PC-3 (cell line): ENCODE data around the gene TEKT5. TPM values are rescaled to one million over a fixed set of nuclear protein-coding genes. Genes with fewer than 3 reads are reported as not detected.

Experiments
- ATAC-seq: fragments of 200-7000 bp; cut with Tn5 transposase; 2 replicates; pipeline ENCODE4 v1.9.1; 2020; ENCODE audit warnings: mild to moderate bottlenecking, moderate library complexity
- BruUV-seq: library from RNA; stranded (reverse); fragments of 400-500 nt; replicated peaks from 2 replicates; lab custom pipeline; 2021; lab: Mats Ljungman, UMichigan
- CTCF ChIA-PET: fragments of 300-600 bp; sonication (Branson Sonifier 250); formaldehyde crosslinking; loops from one replicate; lab custom pipeline; 2022; ENCODE audit warnings: antibody characterized with exemption; lab: Charles Lee
- POLR2A ChIA-PET: fragments of 300-600 bp; sonication (Branson Sonifier 250); formaldehyde crosslinking; loops from one replicate; lab custom pipeline; 2022; ENCODE audit warnings: antibody characterized with exemption; ENCODE audit not compliant: unreplicated experiment; lab: Charles Lee
- DNase-seq: peaks from one replicate; pipeline ENCODE4 v3.0.0-alpha.2; 2015
- H2AFZ ChIP-seq: fragments of 300-600 bp; sonication (generic); 2 replicates; pipeline ENCODE4 v1.6.0; 2016; ENCODE audit warnings: antibody characterized with exemption, low read length
- H3F3A ChIP-seq: fragments of 300-600 bp; sonication (generic); one replicate; pipeline ENCODE4 v1.6.0; 2017; ENCODE audit warnings: antibody characterized with exemption, low read length, control low read depth, mild to moderate bottlenecking; ENCODE audit not compliant: unreplicated experiment
- H3K27ac ChIP-seq: fragments of 300-600 bp; sonication (generic); 2 replicates; pipeline ENCODE4 v1.5.1; 2016; ENCODE audit warnings: mild to moderate bottlenecking, low read length
- H3K27me3 ChIP-seq: fragments of 300-600 bp; sonication (generic); 2 replicates; pipeline ENCODE4 v1.6.1; 2016; ENCODE audit warnings: low read length, mixed read lengths
- H3K36me3 ChIP-seq: fragments of 300-600 bp; sonication (generic); 2 replicates; pipeline ENCODE4 v1.6.1; 2016; ENCODE audit warnings: low read depth, mixed run types, low read length, mixed read lengths
- H3K4me1 ChIP-seq: fragments of 300-600 bp; sonication (generic); 2 replicates; pipeline ENCODE4 v1.5.1; 2016; ENCODE audit warnings: low read length; ENCODE audit not compliant: insufficient read depth
- H3K4me2 ChIP-seq: fragments of 300-600 bp; sonication (generic); 2 replicates; pipeline ENCODE4 v1.6.0; 2016; ENCODE audit warnings: low read length
- H3K4me3 ChIP-seq: fragments of 300-600 bp; sonication (generic); 2 replicates; pipeline ENCODE4 v1.5.1; 2016; ENCODE audit warnings: mild to moderate bottlenecking, low read length, mixed read lengths
- H3K79me2 ChIP-seq: fragments of 300-600 bp; sonication (generic); 2 replicates; pipeline ENCODE4 v1.6.1; 2017; ENCODE audit warnings: low read length, mixed read lengths
- H3K9ac ChIP-seq: fragments of 300-600 bp; sonication (generic); 2 replicates; pipeline ENCODE4 v1.6.0; 2016; ENCODE audit warnings: mild to moderate bottlenecking, low read length
- H3K9me2 ChIP-seq: fragments of 300-600 bp; sonication (generic); replicated peaks from 2 replicates; pipeline ENCODE4 v1.6.1; 2016; ENCODE audit warnings: mixed run types, low read length, mixed read lengths
- H3K9me3 ChIP-seq: fragments of 300-600 bp; sonication (generic); 2 replicates; pipeline ENCODE4 v1.6.1; 2016; ENCODE audit warnings: low read length, mixed read lengths
- H4K20me1 ChIP-seq: fragments of 300-600 bp; sonication (generic); 2 replicates; pipeline ENCODE4 v1.6.1; 2016; ENCODE audit warnings: low read length, mixed read lengths
- EZH2 ChIP-seq: fragments of 300-600 bp; sonication (generic); IDR thresholded peaks from one replicate; pipeline ENCODE4 v1.6.1; 2017; ENCODE audit warnings: antibody characterized with exemption, mild to moderate bottlenecking, low read length; ENCODE audit not compliant: unreplicated experiment
- EZH2phosphoT487 ChIP-seq: fragments of 300-600 bp; sonication (generic); IDR thresholded peaks from 2 replicates; pipeline ENCODE4 v1.6.1; 2018; ENCODE audit warnings: mild to moderate bottlenecking, antibody characterized with exemption, low read length, borderline replicate concordance
- intact Hi-C: fragments of 100-400 bp; cut with micrococcal nuclease; formaldehyde crosslinking; loops from 2 replicates; pipeline ENCODE4 v1.9.0; 2023
- total RNA-seq: library from RNA; depleted of rRNA; stranded (reverse); fragments of >200 nt; gene quantifications from 2 replicates; pipeline ENCODE4 v1.2.3, GENCODE V29; 2014
- TF ChIP-seq, protein P1 (sequence below): fragments of 300-600 bp; sonication (generic); conservative IDR thresholded peaks from 2 replicates; pipeline ENCODE4 v1.5.1; 2017; ENCODE audit warnings: antibody characterized with exemption, low read depth, mild to moderate bottlenecking, low read length

Gene TEKT5
- total RNA-seq, 1 experiment from 2014 or later, result not detected

DNA sequence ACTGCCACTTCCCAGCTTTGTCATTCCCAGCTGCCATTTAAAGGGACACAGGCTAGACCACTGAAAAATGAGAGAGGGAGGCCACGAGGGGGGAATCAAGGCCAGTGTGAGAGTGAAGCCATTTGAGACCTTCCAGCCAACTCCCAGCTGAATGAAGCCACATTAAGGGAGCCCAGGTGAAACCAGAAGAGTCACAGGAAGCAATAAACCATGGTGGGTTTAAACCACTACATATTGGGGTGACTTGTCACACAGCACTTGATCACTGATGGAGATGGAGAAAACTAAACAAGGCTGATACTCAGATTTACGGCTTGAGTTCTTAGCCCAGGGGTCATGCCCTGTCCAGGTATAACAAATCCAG, 46.1 kb upstream of the TEKT5 start:
- intact Hi-C loops, result loop anchor here (5.0 kb wide), 1 partner anchor 201 kb away; the partner anchor contains the start of genes CLEC16A and DEXI
- DNase-seq, result no peak
- H3K36me3 ChIP-seq, result no peaks in the 10 kb centered on the region
- H4K20me1 ChIP-seq, result no peaks in the 10 kb centered on the region
- no peak overlapping the region for H3K4me3 ChIP-seq
- BruUV-seq, result no TSS peak
- TF ChIP-seq, protein P1, sequence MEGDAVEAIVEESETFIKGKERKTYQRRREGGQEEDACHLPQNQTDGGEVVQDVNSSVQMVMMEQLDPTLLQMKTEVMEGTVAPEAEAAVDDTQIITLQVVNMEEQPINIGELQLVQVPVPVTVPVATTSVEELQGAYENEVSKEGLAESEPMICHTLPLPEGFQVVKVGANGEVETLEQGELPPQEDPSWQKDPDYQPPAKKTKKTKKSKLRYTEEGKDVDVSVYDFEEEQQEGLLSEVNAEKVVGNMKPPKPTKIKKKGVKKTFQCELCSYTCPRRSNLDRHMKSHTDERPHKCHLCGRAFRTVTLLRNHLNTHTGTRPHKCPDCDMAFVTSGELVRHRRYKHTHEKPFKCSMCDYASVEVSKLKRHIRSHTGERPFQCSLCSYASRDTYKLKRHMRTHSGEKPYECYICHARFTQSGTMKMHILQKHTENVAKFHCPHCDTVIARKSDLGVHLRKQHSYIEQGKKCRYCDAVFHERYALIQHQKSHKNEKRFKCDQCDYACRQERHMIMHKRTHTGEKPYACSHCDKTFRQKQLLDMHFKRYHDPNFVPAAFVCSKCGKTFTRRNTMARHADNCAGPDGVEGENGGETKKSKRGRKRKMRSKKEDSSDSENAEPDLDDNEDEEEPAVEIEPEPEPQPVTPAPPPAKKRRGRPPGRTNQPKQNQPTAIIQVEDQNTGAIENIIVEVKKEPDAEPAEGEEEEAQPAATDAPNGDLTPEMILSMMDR, result no peak
- TF ChIP-seq EZH2phosphoT487 (no peak), EZH2 (no peak)
- no peaks in the 10 kb centered on the region for H3K27me3 ChIP-seq
- ChIA-PET CTCF (no interaction called here), POLR2A (no interaction called here)
- H3K4me1 ChIP-seq, result peaks cover 21% of the 10 kb centered on the region
- no peak overlapping the region for H3K27ac ChIP-seq
- H3K4me2 ChIP-seq, result no peak overlapping the region
- H3K79me2 ChIP-seq, result peaks cover 5% of the 10 kb centered on the region; the same call in 1 of the 2 replicates
- no peak overlapping the region for H3K9ac ChIP-seq
- H2AFZ ChIP-seq, result no peak overlapping the region
- no peaks in the 10 kb centered on the region for H3F3A ChIP-seq
- H3K9me3 ChIP-seq, result no peaks in the 10 kb centered on the region
- H3K9me2 ChIP-seq, result no peaks in the 10 kb centered on the region
- ATAC-seq, result no peak

DNA sequence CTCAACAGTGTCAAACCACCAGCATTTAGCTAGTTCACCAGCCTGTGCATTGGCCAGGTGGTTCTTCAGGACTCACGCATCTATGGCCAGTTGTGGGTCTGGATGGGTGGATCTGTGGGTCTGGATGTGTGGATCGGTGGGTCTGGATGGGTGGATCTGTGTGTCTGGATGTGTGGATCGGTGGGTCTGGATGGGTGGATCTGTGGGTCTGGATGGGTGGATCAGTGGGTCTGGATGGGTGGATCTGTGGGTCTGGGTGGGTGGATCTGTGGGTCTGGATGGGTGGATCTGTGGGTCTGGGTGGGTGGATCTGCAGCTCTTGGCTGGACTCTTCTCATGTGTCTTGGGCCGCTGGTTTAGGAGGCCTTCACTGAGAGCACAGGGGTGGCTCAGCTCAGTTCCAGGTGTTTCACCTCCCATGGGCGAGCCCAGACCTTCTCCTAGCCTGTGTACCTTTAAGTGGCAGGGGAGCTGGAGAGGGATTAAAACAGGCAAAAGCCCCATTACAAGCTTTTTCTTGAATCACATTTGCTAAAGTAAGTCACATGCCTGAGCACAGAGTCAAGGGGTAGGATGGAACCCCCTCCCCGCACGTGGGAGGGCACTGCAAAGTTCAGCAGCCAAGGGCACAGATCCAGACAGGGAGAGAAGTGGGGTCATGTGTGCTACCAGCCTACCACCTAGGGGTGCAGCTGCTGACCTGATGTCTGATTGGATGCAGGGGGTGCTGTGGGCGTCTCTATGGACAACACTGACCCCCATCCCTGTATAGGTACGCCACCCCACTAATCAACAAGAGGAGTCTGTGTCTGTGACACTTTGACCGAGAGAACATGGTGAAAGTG, 45.5 kb upstream of the TEKT5 start:
- no TSS peak for BruUV-seq
- no peak for ATAC-seq

More for the DNA sequence above, 45.5 kb upstream of the TEKT5 start:
- Histone ChIP-seq H4K20me1 (no peaks in the 10 kb centered on the region), H3K4me1 (peaks cover 21% of the 10 kb centered on the region), H3K79me2 (peaks cover 5% of the 10 kb centered on the region; the same call in 1 of the 2 replicates), H3F3A (no peaks in the 10 kb centered on the region), H3K9me3 (no peaks in the 10 kb centered on the region), H3K27ac (no peak overlapping the region), H3K9me2 (no peaks in the 10 kb centered on the region), H3K36me3 (no peaks in the 10 kb centered on the region), H3K4me3 (no peak overlapping the region), H2AFZ (no peak overlapping the region), H3K9ac (no peak overlapping the region), H3K27me3 (no peaks in the 10 kb centered on the region), H3K4me2 (no peak overlapping the region)
- intact Hi-C loops, result loop anchor here (5.0 kb wide), 3 partner anchors 177 to 423 kb away; partner anchors contain the start of genes CLEC16A and DEXI
- POLR2A ChIA-PET, result no interaction called here
- DNase-seq, result no peak
- CTCF ChIA-PET, result no interaction called here
- TF ChIP-seq, protein P1, result no peak
- TF ChIP-seq EZH2 (no peak), EZH2phosphoT487 (no peak)
